GM15510 (cell line): ENCODE results near the gene PLAC1.

ENCODE experiments used
- POLR2A ChIP-seq: IDR thresholded peaks from 3 replicates; pipeline ENCODE4 v1.6.1; 2011; ENCODE audit warnings: borderline replicate concordance; ENCODE audit not compliant: insufficient read length; ENCODE audit errors: extremely low read depth

PLAC1 gene

DNA sequence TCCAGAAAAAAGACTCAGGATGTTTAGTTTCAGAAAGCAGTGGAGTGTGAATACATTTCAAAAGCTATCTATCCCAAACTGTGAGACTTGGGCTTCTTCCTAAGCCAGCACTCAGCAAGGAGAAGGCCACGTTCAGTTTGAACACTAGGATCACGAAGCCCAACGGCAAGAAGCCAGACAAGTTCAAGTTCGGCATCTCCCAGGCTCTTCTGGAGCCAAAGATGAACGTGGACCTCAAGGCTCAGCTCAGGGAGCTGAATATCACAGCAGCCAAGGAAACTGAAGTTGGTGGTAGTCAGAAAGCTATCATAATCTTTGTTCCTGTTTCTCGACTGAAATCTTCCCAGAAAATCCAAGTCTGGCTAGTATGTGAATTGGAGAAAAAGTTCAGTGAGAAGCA, 7.6 kb downstream of the PLAC1 start:
- no peak for TF ChIP-seq POLR2A

DNA sequence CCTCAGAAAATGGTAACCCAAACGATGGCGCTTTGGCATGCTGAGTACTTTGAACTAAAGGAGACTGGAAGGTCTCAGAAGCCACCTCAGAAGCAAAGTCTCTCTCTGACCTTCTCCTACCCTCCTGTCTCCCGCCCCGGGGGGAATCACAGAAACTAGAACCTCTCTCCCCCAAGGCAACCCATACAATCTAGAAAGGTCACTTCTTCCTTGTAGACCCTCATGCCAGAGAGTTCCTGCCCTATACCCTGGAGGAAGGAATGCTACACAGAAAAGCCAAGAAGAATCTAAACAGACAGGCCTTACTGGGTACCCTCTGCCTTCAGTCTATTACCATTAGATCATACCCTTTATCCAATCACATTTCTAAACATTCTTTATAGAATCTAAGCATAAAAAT, 8.5 kb downstream of the PLAC1 start:
- no peak for TF ChIP-seq POLR2A

GRCh38 chrX:134647477-134647877, 10.8 kb downstream of the PLAC1 start:
- TF ChIP-seq POLR2A = no peak

DNA sequence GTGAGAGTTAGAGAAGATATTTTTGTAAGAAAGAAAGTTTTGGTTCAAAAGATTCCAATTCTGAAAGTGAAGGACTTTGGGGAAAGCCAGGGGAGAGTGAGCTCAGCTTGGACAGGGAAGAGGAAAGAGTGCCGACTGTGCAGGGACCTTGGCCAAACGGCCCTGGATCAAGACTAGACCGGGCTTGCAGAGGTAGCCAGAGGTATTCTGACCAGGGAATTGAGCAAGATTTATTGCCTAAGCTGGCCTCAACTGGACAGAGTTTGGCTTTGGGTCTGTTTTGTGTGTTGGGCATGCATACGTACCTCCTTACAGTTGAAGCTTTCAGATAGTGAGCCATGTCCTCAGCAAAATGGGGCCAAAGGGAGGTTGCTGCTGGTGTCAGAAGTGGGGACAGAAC, 11.6 kb downstream of the PLAC1 start:
- TF ChIP-seq POLR2A = no peak

DNA sequence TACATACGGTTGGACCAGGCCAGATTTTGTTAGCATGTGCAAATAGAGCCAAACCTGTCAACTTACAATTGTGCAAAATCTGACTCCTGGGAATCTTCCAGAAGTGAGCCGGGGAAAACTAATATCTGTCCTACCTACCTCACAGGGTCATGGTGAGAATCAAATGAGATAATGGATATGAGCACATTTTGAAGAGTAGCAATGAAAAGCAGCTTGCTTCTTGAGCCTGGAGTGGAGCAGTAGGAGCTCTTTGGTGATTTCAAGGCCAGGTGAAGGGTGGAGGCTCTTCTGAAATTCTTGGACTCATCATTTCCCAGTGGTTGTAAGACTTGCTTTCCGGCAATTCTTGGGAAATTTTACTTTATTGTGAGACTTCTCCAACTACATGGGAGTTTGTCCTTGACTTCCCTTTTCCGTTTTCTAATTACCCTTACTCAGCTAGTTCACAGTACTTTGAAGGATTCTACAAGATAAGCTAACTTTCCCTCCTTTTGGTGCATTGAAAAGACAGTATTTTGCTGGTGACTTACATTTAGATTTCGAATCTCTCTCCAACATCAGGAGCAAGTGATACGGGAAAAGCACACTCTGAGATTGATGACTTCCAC, 12.2 kb downstream of the PLAC1 start:
- no peak for TF ChIP-seq POLR2A

- TF ChIP-seq POLR2A = no peak
Observed at GRCh38 chrX:134642386-134642785, 15.9 kb downstream of the PLAC1 start.

DNA sequence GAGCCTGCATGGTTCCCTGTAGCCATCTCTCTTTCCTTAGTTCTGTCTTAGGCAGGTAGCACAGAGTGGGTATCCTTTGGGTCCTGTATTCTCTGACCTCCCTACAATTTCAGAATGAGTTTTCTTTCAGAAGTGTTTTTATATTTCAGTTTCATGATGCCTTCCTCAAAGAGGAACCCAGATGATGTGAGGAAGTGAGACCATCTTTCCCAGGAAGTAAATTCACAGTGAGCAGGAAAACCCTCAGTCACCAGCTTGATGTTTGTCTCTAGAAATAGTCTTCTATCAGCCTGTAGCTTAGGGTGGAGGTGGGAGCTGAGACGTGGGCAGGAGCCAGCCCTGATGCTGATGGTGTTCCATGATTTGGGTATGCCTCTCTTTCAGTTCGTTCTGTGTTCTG, 16.9 kb downstream of the PLAC1 start:
- TF ChIP-seq POLR2A = no peak

- no peak for TF ChIP-seq POLR2A
Observed at GRCh38 chrX:134640914-134641313, 17.4 kb downstream of the PLAC1 start.

DNA sequence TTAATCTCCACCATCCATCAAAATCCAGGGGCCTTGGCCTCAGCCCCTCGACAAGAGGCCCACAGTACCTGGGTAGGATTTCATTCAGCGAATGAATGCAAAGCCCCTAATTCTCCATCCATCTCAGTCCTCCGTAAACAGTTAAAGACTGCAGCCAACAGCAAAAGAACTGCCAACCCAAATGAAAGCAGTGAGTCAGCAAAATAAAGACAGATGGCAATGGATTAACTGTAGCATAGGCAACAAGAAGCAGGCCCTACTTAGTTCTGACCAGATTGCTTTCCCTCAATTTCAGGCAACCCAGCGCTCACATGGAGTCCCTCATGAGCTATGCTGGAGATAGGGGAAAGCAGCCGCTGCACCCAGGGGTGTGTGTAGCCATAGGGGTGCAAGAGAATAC, 21.4 kb downstream of the PLAC1 start:
- no peak for TF ChIP-seq POLR2A

GRCh38 chrX:134634691-134635090, 23.6 kb downstream of the PLAC1 start:
- no peak for TF ChIP-seq POLR2A

DNA sequence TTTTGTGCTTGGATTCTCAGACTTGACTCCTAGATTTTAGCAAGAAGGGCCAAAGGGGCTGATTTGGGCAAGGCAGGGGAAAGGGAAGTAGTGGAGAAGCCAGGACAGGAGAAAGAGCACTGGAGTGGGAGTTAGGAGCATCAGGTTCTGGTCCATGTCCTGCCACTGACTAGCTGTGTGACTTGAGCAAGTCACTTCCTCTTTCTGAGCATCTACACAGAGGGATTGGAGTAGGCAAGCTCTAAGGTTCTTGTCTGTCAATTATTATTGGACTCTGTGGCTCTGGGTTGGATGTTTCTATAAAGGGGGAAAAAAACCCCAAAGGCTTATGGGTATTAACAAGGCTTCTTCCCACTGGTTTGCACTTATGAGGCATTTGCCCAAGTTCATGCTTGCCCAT, 24.4 kb downstream of the PLAC1 start:
- no peak for TF ChIP-seq POLR2A

GRCh38 chrX:134633394-134633793, 24.9 kb downstream of the PLAC1 start:
- no peak for TF ChIP-seq POLR2A

- no peak for TF ChIP-seq POLR2A
Observed at GRCh38 chrX:134632355-134632754, 25.9 kb downstream of the PLAC1 start.

- TF ChIP-seq POLR2A = no peak
Observed at GRCh38 chrX:134631426-134632346, 26.6 kb downstream of the PLAC1 start.

DNA sequence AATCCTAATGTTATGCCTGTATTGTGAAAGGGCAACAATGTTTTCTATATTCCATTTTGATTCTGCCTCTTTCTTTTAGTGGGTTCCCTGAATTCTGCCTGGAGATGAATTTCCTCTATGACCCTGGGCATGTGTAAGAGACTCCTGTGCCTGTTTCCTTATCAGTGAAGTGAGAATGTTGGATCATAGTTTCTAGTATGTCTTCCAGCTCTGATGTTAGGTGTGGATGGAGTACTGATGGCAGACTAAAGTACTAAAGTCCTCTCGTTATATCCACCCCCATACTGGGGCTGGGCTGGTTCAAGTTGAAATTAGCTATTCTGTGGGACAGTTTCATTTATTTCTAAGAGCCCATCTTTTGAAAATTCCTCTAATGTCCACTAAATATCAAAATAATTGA, 29.6 kb downstream of the PLAC1 start:
- no peak for TF ChIP-seq POLR2A

GRCh38 chrX:134626434-134626833, 31.8 kb downstream of the PLAC1 start:
- no peak for TF ChIP-seq POLR2A
